Neural progenitor cell (in vitro differentiated cells): ENCODE measurements around the gene MVB12B.

ENCODE experiments used
- EZH2 ChIP-seq: fragments of 200-600 bp; sonication (generic); IDR thresholded peaks from 2 replicates; pipeline ENCODE4 v1.6.1; 2017; ENCODE audit warnings: antibody characterized with exemption, mild to moderate bottlenecking, moderate library complexity
- EZH2phosphoT487 ChIP-seq: fragments of 200-600 bp; sonication (generic); IDR thresholded peaks from 2 replicates; pipeline ENCODE4 v1.6.1; 2017; ENCODE audit warnings: antibody characterized with exemption
- TF ChIP-seq, protein P1 (sequence below): fragments of 200-600 bp; sonication (generic); IDR thresholded peaks from 2 replicates; pipeline ENCODE4 v1.5.1; 2017; ENCODE audit warnings: antibody characterized with exemption, mild to moderate bottlenecking

DNA sequence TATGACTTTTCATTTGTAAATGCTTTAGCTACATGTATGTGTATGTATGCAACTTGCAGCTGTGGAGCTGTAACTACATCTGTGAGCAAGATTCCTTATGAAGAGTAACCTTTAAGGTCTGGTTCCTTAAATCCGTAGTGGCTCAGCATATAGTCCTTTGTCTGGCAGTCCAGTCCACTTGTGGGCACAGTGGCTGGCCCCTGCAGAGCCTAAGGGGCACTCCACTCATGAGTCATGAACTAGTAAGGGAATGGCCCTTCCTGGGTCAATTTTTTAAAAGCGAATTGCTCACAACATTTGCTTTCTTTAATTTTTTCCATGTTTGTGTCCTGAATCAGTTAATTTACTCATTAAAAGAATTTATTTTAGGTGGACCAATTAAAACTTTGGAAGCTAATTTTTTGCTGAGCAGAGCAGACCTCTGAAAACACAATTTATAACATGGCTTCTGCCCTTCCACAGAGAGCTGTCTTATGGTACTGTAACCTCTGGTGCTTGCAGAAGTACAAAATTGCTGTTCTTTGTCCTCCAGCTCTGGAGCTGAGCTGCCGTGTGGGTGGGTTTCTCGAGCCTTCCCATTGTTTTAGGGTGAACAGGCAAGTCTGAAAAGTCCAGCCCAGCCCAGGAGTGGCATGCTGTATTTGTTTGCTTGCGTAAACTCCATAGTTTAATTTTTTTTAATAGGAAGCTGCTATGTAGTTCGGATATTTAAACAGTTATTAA, 110.1 kb downstream of the MVB12B start:
- TF ChIP-seq, protein P1, sequence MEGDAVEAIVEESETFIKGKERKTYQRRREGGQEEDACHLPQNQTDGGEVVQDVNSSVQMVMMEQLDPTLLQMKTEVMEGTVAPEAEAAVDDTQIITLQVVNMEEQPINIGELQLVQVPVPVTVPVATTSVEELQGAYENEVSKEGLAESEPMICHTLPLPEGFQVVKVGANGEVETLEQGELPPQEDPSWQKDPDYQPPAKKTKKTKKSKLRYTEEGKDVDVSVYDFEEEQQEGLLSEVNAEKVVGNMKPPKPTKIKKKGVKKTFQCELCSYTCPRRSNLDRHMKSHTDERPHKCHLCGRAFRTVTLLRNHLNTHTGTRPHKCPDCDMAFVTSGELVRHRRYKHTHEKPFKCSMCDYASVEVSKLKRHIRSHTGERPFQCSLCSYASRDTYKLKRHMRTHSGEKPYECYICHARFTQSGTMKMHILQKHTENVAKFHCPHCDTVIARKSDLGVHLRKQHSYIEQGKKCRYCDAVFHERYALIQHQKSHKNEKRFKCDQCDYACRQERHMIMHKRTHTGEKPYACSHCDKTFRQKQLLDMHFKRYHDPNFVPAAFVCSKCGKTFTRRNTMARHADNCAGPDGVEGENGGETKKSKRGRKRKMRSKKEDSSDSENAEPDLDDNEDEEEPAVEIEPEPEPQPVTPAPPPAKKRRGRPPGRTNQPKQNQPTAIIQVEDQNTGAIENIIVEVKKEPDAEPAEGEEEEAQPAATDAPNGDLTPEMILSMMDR = no peak
- TF ChIP-seq EZH2 (no peak), EZH2phosphoT487 (no peak)
